Measurements from ENCODE around the gene TMEM266. TPM values are rescaled to one million over a fixed set of nuclear protein-coding genes. Genes with fewer than 3 reads are reported as not detected.

The TMEM266 gene
- total and polyA plus RNA-seq, 2 of the 4 experiments (the other 2 are of a cell fraction), result not detected

GRCh38 chr15:76010613-76011012 lies 49.2 kb upstream of the TMEM266 start:
- Histone ChIP-seq H3K27ac (ENCODE audit: insufficient read depth, low read length) (no peak overlapping the region), H3K4me3 (ENCODE audit: insufficient read depth, low read depth, low read length) (no peak overlapping the region), H4K8ac (ENCODE audit: low read depth in 2 of 2, low read length in 2 of 2) (no peak overlapping the region), H2AK9ac (replicated peaks; ENCODE audit: low read depth, low read length, poor library complexity) (no peak overlapping the region), H3K14ac (replicated peaks; ENCODE audit: low read depth, low read length) (no peak overlapping the region), H2AK5ac (ENCODE audit: low read depth, low read length) (no peak overlapping the region), H2BK15ac (ENCODE audit: low read depth, low read length) (no peak overlapping the region), H3K23ac (ENCODE audit: low read depth, low read length) (no peak overlapping the region), H4K20me1 (ENCODE audit: insufficient read depth, low read length) (no peaks in the 10 kb centered on the region), H3K56ac (ENCODE audit: extremely low read depth, insufficient read depth, low read length) (no peak overlapping the region), H3K36me3 (ENCODE audit: control insufficient read depth, insufficient read depth, low read length) (no peaks in the 10 kb centered on the region), H3K9ac (ENCODE audit: low read depth, low read length) (no peak overlapping the region), H3K9me1 (ENCODE audit: insufficient read depth, low read length) (no peaks in the 10 kb centered on the region), H2AFZ (replicated peaks; ENCODE audit: low read length, poor library complexity) (no peak overlapping the region), H3K18ac (ENCODE audit: low read depth, low read length) (no peak overlapping the region), H3K4me1 (ENCODE audit: control insufficient read depth, insufficient read depth, low read length) (peaks cover 1% of the 10 kb centered on the region; the same call in 1 of the 2 replicates), H3K79me1 (ENCODE audit: low read depth in 1 of 2, low read length in 2 of 2) (no peaks in the 10 kb centered on the region), H3K4me2 (ENCODE audit: low read depth, low read length) (no peak overlapping the region), H3K4ac (ENCODE audit: low read depth, low read length) (no peak overlapping the region), H3K27me3 (ENCODE audit: control insufficient read depth, insufficient read depth, low read length) (peaks cover 2% of the 10 kb centered on the region; the same call in 1 of the 2 replicates), H3K9me3 (ENCODE audit: control insufficient read depth, insufficient read depth, low read length) (no peaks in the 10 kb centered on the region), H4K91ac (ENCODE audit: insufficient read depth, low read depth, low read length) (no peak overlapping the region), H4K5ac (ENCODE audit: low read depth, low read length) (no peak overlapping the region), H2BK20ac (ENCODE audit: low read depth, low read length) (no peak overlapping the region), H2BK5ac (ENCODE audit: low read depth, low read length, poor library complexity, severe bottlenecking) (no peak overlapping the region), H2BK120ac (ENCODE audit: low read depth, low read length) (no peak overlapping the region)
- intact Hi-C loops (cut with micrococcal nuclease), result no loop called here
- in situ Hi-C loops (cut with MboI; ENCODE audit: low sequenced_read_pairs), result no loop called here
- no TSS peak for BruUV-seq (replicated peaks)
- no CpG with 5 or more reads among the region's 2 CpGs for WGBS, 2 experiments (ENCODE audit: extremely low coverage in 2 of 2, insufficient read length in 1 of 2)
- ChIA-PET CTCF (no interaction called here), POLR2A (ENCODE audit: unreplicated experiment) (no interaction called here)
- TF ChIP-seq CEBPB (IDR thresholded peaks at IDR 0.05; ENCODE audit: low read depth, low read length), result no peak
- TF ChIP-seq POLR2A (IDR thresholded peaks at IDR 0.05; ENCODE audit: low read depth, low read length), result no peak
- TF ChIP-seq RAD21 (IDR thresholded peaks at IDR 0.05; ENCODE audit: low read length), result no peak
- no peak for TF ChIP-seq MAZ (IDR thresholded peaks at IDR 0.05; ENCODE audit: borderline replicate concordance, low read depth, low read length)
- no peak for TF ChIP-seq RFX5 (IDR thresholded peaks at IDR 0.05; ENCODE audit: low read depth, low read length)
- TF ChIP-seq MAFK (IDR thresholded peaks at IDR 0.05; ENCODE audit: low read depth, low read length), result no peak
- TF ChIP-seq USF2 (IDR thresholded peaks at IDR 0.05; ENCODE audit: low read depth, low read length), result no peak
- no peak for TF ChIP-seq MXI1 (IDR thresholded peaks at IDR 0.05; ENCODE audit: borderline replicate concordance, low read depth, low read length)
- no peak for TF ChIP-seq CTCF (conservative IDR thresholded peaks at IDR 0.05; ENCODE audit: low read depth, low read length)
- no peak for TF ChIP-seq ELK1 (IDR thresholded peaks at IDR 0.05; ENCODE audit: borderline replicate concordance, low read depth, low read length)
- no peak for TF ChIP-seq RCOR1 (IDR thresholded peaks at IDR 0.05; ENCODE audit: insufficient replicate concordance, low read length)
- TF ChIP-seq NFE2L2 (IDR thresholded peaks at IDR 0.05; ENCODE audit: low read depth, low read length), result no peak
- TF ChIP-seq SMC3 (IDR thresholded peaks at IDR 0.05; ENCODE audit: low read depth, low read length), result no peak
- TF ChIP-seq CHD1 (IDR thresholded peaks at IDR 0.05; ENCODE audit: low read depth, low read length), result no peak
- TF ChIP-seq BHLHE40 (IDR thresholded peaks at IDR 0.05; ENCODE audit: low read depth, low read length), result no peak
- no peak for TF ChIP-seq FOS (IDR thresholded peaks at IDR 0.05; ENCODE audit: low read depth, low read length)
- no peak for DNase-seq
- dilution Hi-C loops (cut with HindIII; ENCODE audit: low sequenced_read_pairs, unreplicated experiment), result no loop called here
- ATAC-seq (ENCODE audit: low read depth), result no peak
